Stimulated activated CD4-positive, alpha-beta T cell treated with anti-CD3 and anti-CD28 coated beads, Interleukin-4, amount 100 ng/mL, for 24 hours (primary cell): ENCODE data around the gene IFT52.
"Not testable (repeated sequence)": the region's sequence is repeated elsewhere in the genome, so short reads cannot be mapped to it uniquely, and the experiment has no call there.

Source experiments
- DNase-seq: peaks from one replicate; pipeline ENCODE4 v3.0.0-alpha.2; 2020

IFT52 gene

GRCh38 chr20:43568706-43569105 is 22.0 kb upstream of the IFT52 start:
- DNase-seq = no peak

- no peak for DNase-seq
These were observed 21.5 kb upstream of the IFT52 start for GRCh38 chr20:43569282-43569681.

- DNase-seq = no peak
These were observed 20.2 kb upstream of the IFT52 start for GRCh38 chr20:43570496-43570895.

- DNase-seq = no peak
These were observed 19.4 kb upstream of the IFT52 start for GRCh38 chr20:43571310-43571709.

- no peak for DNase-seq
These were observed 19.0 kb upstream of the IFT52 start for GRCh38 chr20:43571771-43572170.

GRCh38 chr20:43572891-43573290 is 17.8 kb upstream of the IFT52 start:
- DNase-seq = no peak

GRCh38 chr20:43576108-43576507 is 14.6 kb upstream of the IFT52 start:
- no peak for DNase-seq

GRCh38 chr20:43579861-43580793 is 10.6 kb upstream of the IFT52 start:
- DNase-seq = no peak

- no peak for DNase-seq
These were observed 7.4 kb upstream of the IFT52 start for GRCh38 chr20:43583133-43583864.

GRCh38 chr20:43583982-43584432 is 6.7 kb upstream of the IFT52 start:
- DNase-seq = no peak

GRCh38 chr20:43584448-43585136 is 6.1 kb upstream of the IFT52 start:
- DNase-seq = no peak

GRCh38 chr20:43586641-43587040 is 4.1 kb upstream of the IFT52 start:
- DNase-seq = no peak

GRCh38 chr20:43588526-43588925 is 2.2 kb upstream of the IFT52 start:
- not testable (repeated sequence) for DNase-seq

- DNase-seq = peak; percentile 5
These were observed 723 bp upstream of the IFT52 start for GRCh38 chr20:43590036-43590391.

GRCh38 chr20:43601960-43602359 is 11.2 kb downstream of the IFT52 start:
- DNase-seq = not testable (repeated sequence)

GRCh38 chr20:43603124-43603523 is 12.4 kb downstream of the IFT52 start:
- DNase-seq = no peak

GRCh38 chr20:43605715-43606114 is 15.0 kb downstream of the IFT52 start:
- no peak for DNase-seq

- DNase-seq = not testable (repeated sequence)
These were observed 16.5 kb downstream of the IFT52 start for GRCh38 chr20:43607278-43607677.

- no peak for DNase-seq
These were observed 40.9 kb downstream of the IFT52 start for GRCh38 chr20:43631598-43631997.

GRCh38 chr20:43636429-43636828 is 45.7 kb downstream of the IFT52 start:
- no peak for DNase-seq

GRCh38 chr20:43642548-43642947 is 51.8 kb downstream of the IFT52 start:
- DNase-seq = no peak

GRCh38 chr20:43650997-43651525 is 60.3 kb downstream of the IFT52 start:
- no peak for DNase-seq

GRCh38 chr20:43651650-43652184 is 61.0 kb downstream of the IFT52 start:
- not testable (repeated sequence) for DNase-seq
